ENCODE measurements around the gene PABPC1L.

- no peak for TF ChIP-seq CTCF (IDR thresholded peaks at IDR 0.05; ENCODE audit: low read length)
- no peak for TF ChIP-seq EZH2 (optimal IDR thresholded peaks at IDR 0.05; ENCODE audit: low read depth, low read length)
Measured at GRCh38 chr20:44936510-44936909, 26.6 kb downstream of the PABPC1L start.

All from MM.1S (cell line).